Measurements from ENCODE around the gene DNAAF2. TPM values are rescaled to one million over a fixed set of nuclear protein-coding genes. Genes with fewer than 3 reads are reported as not detected.

DNAAF2 gene
- total RNA-seq, 6 donors from 2014 or later: 6.1 to 17.6 (median 9.6) TPM

GRCh38 chr14:49584058-49584457, 51.0 kb downstream of the DNAAF2 start:
- DNase-seq: no peak
- Histone ChIP-seq H3K36me3 (peaks cover 0 to 31% (median 14%) of the 10 kb centered on the region in 4 donors), H3K9me3 (no peaks in the 10 kb centered on the region), H3K4me1 (peaks cover 26 to 43% (median 32%) of the 10 kb centered on the region in 4 donors), H3K27me3 (no peaks in the 10 kb centered on the region), H3K4me3 (peak overlapping the region in 1 of 4 donors; percentile 73), H3K27ac (peak overlapping the region in 1 of 4 donors; percentile 42)
- ATAC-seq (ENCODE audit: low FRiP score in 2 of 2): no peak
- WGBS, 2 donors: 78 to 80% methylated on average over 10 to 11 of the region's 11 CpGs
- TF ChIP-seq EP300 (IDR thresholded peaks at IDR 0.05): no peak
- no peak for TF ChIP-seq POLR2A (IDR thresholded peaks at IDR 0.05)
- TF ChIP-seq POLR2AphosphoS5 (IDR thresholded peaks at IDR 0.05): no peak
- no peak for TF ChIP-seq CTCF (IDR thresholded peaks at IDR 0.05)

- H3K9me3 ChIP-seq: no peaks in the 10 kb centered on the region
- peaks cover 26 to 43% (median 32%) of the 10 kb centered on the region in 4 donors for H3K4me1 ChIP-seq
- H3K27me3 ChIP-seq: no peaks in the 10 kb centered on the region
- H3K36me3 ChIP-seq: peaks cover 0 to 31% (median 14%) of the 10 kb centered on the region in 4 donors
- no peak for TF ChIP-seq POLR2AphosphoS5 (IDR thresholded peaks at IDR 0.05)
- TF ChIP-seq POLR2A (IDR thresholded peaks at IDR 0.05): no peak
- no peak for TF ChIP-seq CTCF (IDR thresholded peaks at IDR 0.05)
- TF ChIP-seq EP300 (IDR thresholded peaks at IDR 0.05): no peak
- no peak overlapping the region for H3K27ac ChIP-seq
- DNase-seq (no peak), ATAC-seq (ENCODE audit: low FRiP score in 2 of 2) (no peak)
- peak overlapping the region in 1 of 4 donors; percentile 73 for H3K4me3 ChIP-seq
- WGBS, 2 donors: 79 to 81% methylated on average over 6 of the region's 6 CpGs
Measured at GRCh38 chr14:49583629-49584028, 51.4 kb downstream of the DNAAF2 start.

GRCh38 chr14:49582113-49582977, 52.7 kb downstream of the DNAAF2 start:
- Histone ChIP-seq H3K4me1 (peaks cover 26 to 43% (median 32%) of the 10 kb centered on the region in 4 donors), H3K4me3 (no peak overlapping the region), H3K36me3 (peaks cover 0 to 36% (median 16%) of the 10 kb centered on the region in 4 donors), H3K27me3 (no peaks in the 10 kb centered on the region), H3K9me3 (no peaks in the 10 kb centered on the region), H3K27ac (no peak overlapping the region)
- WGBS, 2 donors: 76 to 80% methylated on average over 4 of the region's 4 CpGs
- TF ChIP-seq CTCF (IDR thresholded peaks at IDR 0.05) (no peak), EP300 (IDR thresholded peaks at IDR 0.05) (no peak), POLR2AphosphoS5 (IDR thresholded peaks at IDR 0.05) (no peak), POLR2A (IDR thresholded peaks at IDR 0.05) (no peak)
- no peak for ATAC-seq (ENCODE audit: low FRiP score in 2 of 2)
- no peak for DNase-seq

- H3K4me3 ChIP-seq: no peak overlapping the region
- no peak for TF ChIP-seq CTCF (IDR thresholded peaks at IDR 0.05)
- TF ChIP-seq POLR2AphosphoS5 (IDR thresholded peaks at IDR 0.05): no peak
- TF ChIP-seq EP300 (IDR thresholded peaks at IDR 0.05): no peak
- WGBS, 2 donors: 76 to 92% methylated on average over 9 of the region's 9 CpGs
- H3K36me3 ChIP-seq: peaks cover 0 to 45% (median 23%) of the 10 kb centered on the region in 4 donors
- no peaks in the 10 kb centered on the region for H3K27me3 ChIP-seq
- no peak overlapping the region for H3K27ac ChIP-seq
- DNase-seq (no peak), ATAC-seq (ENCODE audit: low FRiP score in 2 of 2) (no peak)
- peaks cover 26 to 43% (median 32%) of the 10 kb centered on the region in 4 donors for H3K4me1 ChIP-seq
- H3K9me3 ChIP-seq: no peaks in the 10 kb centered on the region
Measured at GRCh38 chr14:49581209-49582112, 53.6 kb downstream of the DNAAF2 start.

Measured in upper lobe of left lung (tissue), 6 donors.